K562 (cell line): ENCODE data around the gene KCNQ5. TPM values are rescaled to one million over a fixed set of nuclear protein-coding genes. Genes with fewer than 3 reads are reported as not detected.

Source experiments
- ATAC-seq: fragments of 200-7000 bp; cut with Tn5 transposase; 3 replicates; pipeline ENCODE4 v1.9.1; 2020; ENCODE audit warnings: moderate library complexity
- BruUV-seq: library from RNA; stranded (reverse); fragments of 400-500 nt; replicated peaks from 2 replicates; lab custom pipeline; 2021; lab: Mats Ljungman, UMichigan
- CTCF ChIA-PET: fragments of 300-600 bp; formaldehyde crosslinking; extraction: SDS; loops from one replicate; lab custom pipeline; 2021; ENCODE audit warnings: low intra/inter-chr PET ratio; lab: Yijun Ruan, JAX
- POLR2A ChIA-PET: fragments of 300-600, 350-650 bp; sonication (Branson Sonifier 250); formaldehyde crosslinking; extraction: SDS; loops from one replicate; lab custom pipeline; 2021; ENCODE audit warnings: antibody characterized with exemption, inconsistent platforms; lab: Yijun Ruan, JAX
- DNase-seq, 4 experiments: peaks; one replicate each; pipeline versions ENCODE4 v3.0.0 to v3.0.0-alpha.2; 2011 to 2018; ENCODE audit warnings: low spot score in 3 of 4, mixed read lengths in 3 of 4; ENCODE audit errors: extremely low read depth in 1 of 4
- FAIRE-seq: peaks from 2 replicates; lab custom pipeline; 2011; peaks lifted over from hg19 to GRCh38; lab: Jason Lieb, UNC
- H2AFZ ChIP-seq: 2 replicates; pipeline ENCODE4 v1.6.0; 2011; ENCODE audit warnings: low read depth, low read length, control low read depth, inconsistent platforms
- H3K27ac ChIP-seq: fragments of 200-600 bp; 3 replicates; pipeline ENCODE4 v1.8.0; 2011; ENCODE audit warnings: low read depth, mild to moderate bottlenecking, control low read depth, inconsistent platforms, low read length, moderate library complexity, mixed read lengths; ENCODE audit errors: extremely low read depth
- H3K27me3 ChIP-seq, 2 experiments: fragments of 300-600 bp in 1 of 2; 2 replicates in 1 of 2; 3 replicates in 1 of 2; pipeline versions ENCODE4 v1.6.0 to v1.8.0; 2011; ENCODE audit warnings: inconsistent platforms in 2 of 2, low read length in 2 of 2, mild to moderate bottlenecking in 1 of 2, mixed read lengths in 1 of 2, moderate library complexity in 1 of 2; ENCODE audit not compliant: control insufficient read depth in 2 of 2, insufficient read depth in 2 of 2
- H3K36me3 ChIP-seq: fragments of 300-600 bp; 3 replicates; pipeline ENCODE4 v1.8.0; 2011; ENCODE audit warnings: mild to moderate bottlenecking, low read length, inconsistent platforms; ENCODE audit not compliant: control insufficient read depth, insufficient read depth
- H3K4me1 ChIP-seq, 2 experiments: fragments of 200-600 bp in 1 of 2; replicated peaks in 1 of 2; 2 replicates in 1 of 2; 3 replicates in 1 of 2; pipeline versions ENCODE4 v1.5.1 to v1.8.0; 2011; ENCODE audit warnings: inconsistent platforms in 2 of 2, low read length in 2 of 2, mild to moderate bottlenecking in 1 of 2, mixed read lengths in 1 of 2, moderate library complexity in 1 of 2; ENCODE audit not compliant: control insufficient read depth in 2 of 2, insufficient read depth in 2 of 2
- H3K4me2 ChIP-seq: 2 replicates; pipeline ENCODE4 v1.6.1; 2011; ENCODE audit warnings: low read length, control low read depth, inconsistent platforms, mixed read lengths; ENCODE audit not compliant: insufficient read depth
- H3K4me3 ChIP-seq: fragments of 200-600 bp; sonication (generic), shearing (Covaris generic); 2 replicates; pipeline ENCODE4 v1.5.1; 2016; ENCODE audit warnings: control low read depth, inconsistent platforms
- H3K79me2 ChIP-seq: fragments of 200-600 bp; 3 replicates; pipeline ENCODE4 v1.8.0; 2011; ENCODE audit warnings: low read length, inconsistent platforms; ENCODE audit not compliant: control insufficient read depth, insufficient read depth
- H3K9ac ChIP-seq, 2 experiments: 2 replicates each; pipeline versions ENCODE4 v1.6.0 to v1.6.1; 2011; ENCODE audit warnings: low read depth in 2 of 2, low read length in 2 of 2, control low read depth in 1 of 2, inconsistent platforms in 1 of 2, mild to moderate bottlenecking in 1 of 2, mixed read lengths in 1 of 2; ENCODE audit not compliant: insufficient read depth in 1 of 2
- H3K9me1 ChIP-seq: one replicate; pipeline ENCODE4 v1.6.0; 2011; ENCODE audit warnings: inconsistent platforms, mild to moderate bottlenecking, low read length, moderate library complexity; ENCODE audit not compliant: control insufficient read depth, insufficient read depth
- H3K9me3 ChIP-seq: replicated peaks from 2 replicates; pipeline ENCODE4 v1.5.1; 2011; ENCODE audit warnings: low read depth, low read length, inconsistent platforms; ENCODE audit not compliant: control insufficient read depth, insufficient read depth
- H4K20me1 ChIP-seq: replicated peaks from 2 replicates; pipeline ENCODE4 v1.6.1; 2011; ENCODE audit warnings: low read length, inconsistent platforms, mixed read lengths; ENCODE audit not compliant: control insufficient read depth, insufficient read depth
- COPS2 ChIP-seq: fragments of 450-650 bp; conservative IDR thresholded peaks from 2 replicates; pipeline ENCODE4 v1.6.1; 2016; ENCODE audit warnings: mild to moderate bottlenecking, moderate library complexity
- KLF13 ChIP-seq: fragments of 450-650 bp; IDR thresholded peaks from 2 replicates; pipeline ENCODE4 v1.6.1; 2016; ENCODE audit warnings: missing genetic modification characterization, low read depth, mild to moderate bottlenecking, missing compliant biosample characterization, moderate library complexity, borderline replicate concordance
- NR2C1 ChIP-seq, 2 experiments: fragments of 450-650 bp; IDR thresholded peaks; 2 replicates each; pipeline ENCODE4 v1.6.1; 2017; ENCODE audit warnings: mild to moderate bottlenecking in 2 of 2, antibody characterized with exemption in 1 of 2, inconsistent platforms in 1 of 2, missing compliant biosample characterization in 1 of 2, missing genetic modification characterization in 1 of 2
- POLR3G ChIP-seq: IDR thresholded peaks from 2 replicates; pipeline ENCODE4 v1.6.1; 2011; ENCODE audit not compliant: insufficient read length, insufficient replicate concordance; ENCODE audit errors: extremely low read depth
- PYGO2 ChIP-seq: fragments of 450-650 bp; IDR thresholded peaks from 2 replicates; pipeline ENCODE4 v1.6.1; 2016; ENCODE audit warnings: mild to moderate bottlenecking, missing genetic modification characterization, moderate library complexity, missing compliant biosample characterization
- SAP30 ChIP-seq: fragments of 200-600 bp; sonication (generic); IDR thresholded peaks from 2 replicates; pipeline ENCODE4 v1.6.1; 2012; ENCODE audit warnings: borderline replicate concordance, low read depth, mild to moderate bottlenecking, moderate library complexity, low read length, control low read depth, inconsistent platforms; ENCODE audit not compliant: insufficient read depth, poor library complexity, severe bottlenecking
- SMARCA5 ChIP-seq: fragments of 450-650 bp; IDR thresholded peaks from 2 replicates; pipeline ENCODE4 v1.6.1; 2016
- ZNF584 ChIP-seq: fragments of 200-800 bp; sonication (Bioruptor generic); IDR thresholded peaks from 2 replicates; pipeline ENCODE4 v1.6.1; 2016; ENCODE audit warnings: low read depth, mild to moderate bottlenecking, missing genetic modification characterization, missing compliant biosample characterization
- in situ Hi-C: fragments of 300-500 bp; cut with MboI; formaldehyde crosslinking; loops from 4 replicates; pipeline ENCODE4 v1.15.0; 2018; ENCODE audit warnings: inconsistent platforms, mixed read lengths
- intact Hi-C: fragments of 100-400 bp; cut with micrococcal nuclease; formaldehyde crosslinking; loops from 2 replicates; pipeline ENCODE4 v1.14.2; 2022
- polyA plus RNA-seq, 8 experiments: library from polyadenylated mRNA; depleted of rRNA in 4 of 8; stranded (reverse) in 5 of 8; unstranded in 3 of 8; fragments of >200 nt; fragmentation: Nextera tagmentation in 2 of 8; fragmentation: Illumina TruSeq in 1 of 8; extraction: Ambion mirVana in 2 of 8; extraction: Trizol in 1 of 8; gene quantifications; 2 replicates each; pipeline versions ENCODE4 v1.2.1 to v1.2.3, GENCODE V29; 2011 to 2014; ENCODE audit warnings: inconsistent platforms in 1 of 8, missing spikeins in 1 of 8
- total RNA-seq, 7 experiments: library from RNA; depleted of rRNA in 6 of 7; stranded (reverse); fragments of >200 nt in 6 of 7; fragmentation: Illumina TruSeq in 2 of 7; extraction: Trizol in 2 of 7; gene quantifications; 2 replicates each; pipeline versions ENCODE4 v1.2.1 to v1.2.3, GENCODE V29; 2011 to 2021; ENCODE audit warnings: low replicate concordance in 1 of 7
- TF ChIP-seq, protein P1 (sequence below): sonication (generic); formaldehyde crosslinking; IDR thresholded peaks from 2 replicates; pipeline ENCODE4 v1.8.0; 2023; ENCODE audit warnings: missing genetic modification reagents, mild to moderate bottlenecking, borderline replicate concordance
- TF ChIP-seq, protein P2 (sequence below): fragments of 250-450 bp; sonication (Bioruptor Pico); IDR thresholded peaks from 2 replicates; pipeline ENCODE4 v1.5.0; 2020; ENCODE audit warnings: mild to moderate bottlenecking
- TF ChIP-seq, protein P3 (sequence below), 3 experiments: fragments of 200-800 bp in 1 of 3; fragments of 250-450 bp in 1 of 3; fragments of 450-650 bp in 1 of 3; sonication (Bioruptor Pico) in 1 of 3; sonication (Bioruptor generic) in 1 of 3; formaldehyde crosslinking in 1 of 3; IDR thresholded peaks; 2 replicates each; pipeline versions ENCODE4 v1.6.1 to v1.8.0; 2016 to 2022; ENCODE audit warnings: mild to moderate bottlenecking in 2 of 3, missing genetic modification characterization in 2 of 3, missing compliant biosample characterization in 1 of 3, moderate library complexity in 1 of 3

Gene KCNQ5
- total and polyA plus RNA-seq, 9 of the 15 experiments (the other 6 are each of a cell fraction or from before 2014, with no cell fraction given) = 0.31 to 5.9 (median 2.6) TPM

GRCh38 chr6:72640615-72640930 is 18.7 kb downstream of the KCNQ5 start:
- in situ Hi-C loops (no loop called here), intact Hi-C loops (no loop called here)
- Histone ChIP-seq H3K36me3 (no peaks in the 10 kb centered on the region), H3K4me3 (no peak overlapping the region), H3K9me1 (no peaks in the 10 kb centered on the region), H3K4me2 (no peak overlapping the region), H2AFZ (no peak overlapping the region), H3K9ac (no peak overlapping the region), H3K27me3 (no peaks in the 10 kb centered on the region), H4K20me1 (no peaks in the 10 kb centered on the region), H3K79me2 (no peaks in the 10 kb centered on the region), H3K4me1 (no peaks in the 10 kb centered on the region; a peak in 1 of 5 replicates), H3K9me3 (no peaks in the 10 kb centered on the region), H3K27ac (no peak overlapping the region)
- BruUV-seq = no TSS peak
- ATAC-seq (no peak), DNase-seq (no peak), FAIRE-seq (no peak)
- ChIA-PET POLR2A (interaction anchor here (1.1 kb wide), 1 partner anchor 14 kb away, joined by 3 read pairs; no protein-coding TSS in a partner anchor), CTCF (interaction anchor here (1.3 kb wide), 1 partner anchor 540 kb away, joined by 3 read pairs; no protein-coding TSS in a partner anchor)
- TF ChIP-seq, protein P1, sequence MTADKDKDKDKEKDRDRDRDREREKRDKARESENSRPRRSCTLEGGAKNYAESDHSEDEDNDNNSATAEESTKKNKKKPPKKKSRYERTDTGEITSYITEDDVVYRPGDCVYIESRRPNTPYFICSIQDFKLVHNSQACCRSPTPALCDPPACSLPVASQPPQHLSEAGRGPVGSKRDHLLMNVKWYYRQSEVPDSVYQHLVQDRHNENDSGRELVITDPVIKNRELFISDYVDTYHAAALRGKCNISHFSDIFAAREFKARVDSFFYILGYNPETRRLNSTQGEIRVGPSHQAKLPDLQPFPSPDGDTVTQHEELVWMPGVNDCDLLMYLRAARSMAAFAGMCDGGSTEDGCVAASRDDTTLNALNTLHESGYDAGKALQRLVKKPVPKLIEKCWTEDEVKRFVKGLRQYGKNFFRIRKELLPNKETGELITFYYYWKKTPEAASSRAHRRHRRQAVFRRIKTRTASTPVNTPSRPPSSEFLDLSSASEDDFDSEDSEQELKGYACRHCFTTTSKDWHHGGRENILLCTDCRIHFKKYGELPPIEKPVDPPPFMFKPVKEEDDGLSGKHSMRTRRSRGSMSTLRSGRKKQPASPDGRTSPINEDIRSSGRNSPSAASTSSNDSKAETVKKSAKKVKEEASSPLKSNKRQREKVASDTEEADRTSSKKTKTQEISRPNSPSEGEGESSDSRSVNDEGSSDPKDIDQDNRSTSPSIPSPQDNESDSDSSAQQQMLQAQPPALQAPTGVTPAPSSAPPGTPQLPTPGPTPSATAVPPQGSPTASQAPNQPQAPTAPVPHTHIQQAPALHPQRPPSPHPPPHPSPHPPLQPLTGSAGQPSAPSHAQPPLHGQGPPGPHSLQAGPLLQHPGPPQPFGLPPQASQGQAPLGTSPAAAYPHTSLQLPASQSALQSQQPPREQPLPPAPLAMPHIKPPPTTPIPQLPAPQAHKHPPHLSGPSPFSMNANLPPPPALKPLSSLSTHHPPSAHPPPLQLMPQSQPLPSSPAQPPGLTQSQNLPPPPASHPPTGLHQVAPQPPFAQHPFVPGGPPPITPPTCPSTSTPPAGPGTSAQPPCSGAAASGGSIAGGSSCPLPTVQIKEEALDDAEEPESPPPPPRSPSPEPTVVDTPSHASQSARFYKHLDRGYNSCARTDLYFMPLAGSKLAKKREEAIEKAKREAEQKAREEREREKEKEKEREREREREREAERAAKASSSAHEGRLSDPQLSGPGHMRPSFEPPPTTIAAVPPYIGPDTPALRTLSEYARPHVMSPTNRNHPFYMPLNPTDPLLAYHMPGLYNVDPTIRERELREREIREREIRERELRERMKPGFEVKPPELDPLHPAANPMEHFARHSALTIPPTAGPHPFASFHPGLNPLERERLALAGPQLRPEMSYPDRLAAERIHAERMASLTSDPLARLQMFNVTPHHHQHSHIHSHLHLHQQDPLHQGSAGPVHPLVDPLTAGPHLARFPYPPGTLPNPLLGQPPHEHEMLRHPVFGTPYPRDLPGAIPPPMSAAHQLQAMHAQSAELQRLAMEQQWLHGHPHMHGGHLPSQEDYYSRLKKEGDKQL = no peak
- TF ChIP-seq SMARCA5 (no peak), PYGO2 (tag) (no peak), NR2C1 (IDR thresholded peaks at IDR 0.05) (no peak), NR2C1 (tag; IDR thresholded peaks at IDR 0.05) (no peak), SAP30 (no peak), KLF13 (tag) (no peak), ZNF584 (CRISPR knock-in tag) (no peak), POLR3G (no peak), COPS2 (no peak)
- TF ChIP-seq, protein P2, sequence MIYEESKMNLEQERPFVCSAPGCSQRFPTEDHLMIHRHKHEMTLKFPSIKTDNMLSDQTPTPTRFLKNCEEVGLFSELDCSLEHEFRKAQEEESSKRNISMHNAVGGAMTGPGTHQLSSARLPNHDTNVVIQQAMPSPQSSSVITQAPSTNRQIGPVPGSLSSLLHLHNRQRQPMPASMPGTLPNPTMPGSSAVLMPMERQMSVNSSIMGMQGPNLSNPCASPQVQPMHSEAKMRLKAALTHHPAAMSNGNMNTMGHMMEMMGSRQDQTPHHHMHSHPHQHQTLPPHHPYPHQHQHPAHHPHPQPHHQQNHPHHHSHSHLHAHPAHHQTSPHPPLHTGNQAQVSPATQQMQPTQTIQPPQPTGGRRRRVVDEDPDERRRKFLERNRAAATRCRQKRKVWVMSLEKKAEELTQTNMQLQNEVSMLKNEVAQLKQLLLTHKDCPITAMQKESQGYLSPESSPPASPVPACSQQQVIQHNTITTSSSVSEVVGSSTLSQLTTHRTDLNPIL = no peak
- TF ChIP-seq, protein P3, sequence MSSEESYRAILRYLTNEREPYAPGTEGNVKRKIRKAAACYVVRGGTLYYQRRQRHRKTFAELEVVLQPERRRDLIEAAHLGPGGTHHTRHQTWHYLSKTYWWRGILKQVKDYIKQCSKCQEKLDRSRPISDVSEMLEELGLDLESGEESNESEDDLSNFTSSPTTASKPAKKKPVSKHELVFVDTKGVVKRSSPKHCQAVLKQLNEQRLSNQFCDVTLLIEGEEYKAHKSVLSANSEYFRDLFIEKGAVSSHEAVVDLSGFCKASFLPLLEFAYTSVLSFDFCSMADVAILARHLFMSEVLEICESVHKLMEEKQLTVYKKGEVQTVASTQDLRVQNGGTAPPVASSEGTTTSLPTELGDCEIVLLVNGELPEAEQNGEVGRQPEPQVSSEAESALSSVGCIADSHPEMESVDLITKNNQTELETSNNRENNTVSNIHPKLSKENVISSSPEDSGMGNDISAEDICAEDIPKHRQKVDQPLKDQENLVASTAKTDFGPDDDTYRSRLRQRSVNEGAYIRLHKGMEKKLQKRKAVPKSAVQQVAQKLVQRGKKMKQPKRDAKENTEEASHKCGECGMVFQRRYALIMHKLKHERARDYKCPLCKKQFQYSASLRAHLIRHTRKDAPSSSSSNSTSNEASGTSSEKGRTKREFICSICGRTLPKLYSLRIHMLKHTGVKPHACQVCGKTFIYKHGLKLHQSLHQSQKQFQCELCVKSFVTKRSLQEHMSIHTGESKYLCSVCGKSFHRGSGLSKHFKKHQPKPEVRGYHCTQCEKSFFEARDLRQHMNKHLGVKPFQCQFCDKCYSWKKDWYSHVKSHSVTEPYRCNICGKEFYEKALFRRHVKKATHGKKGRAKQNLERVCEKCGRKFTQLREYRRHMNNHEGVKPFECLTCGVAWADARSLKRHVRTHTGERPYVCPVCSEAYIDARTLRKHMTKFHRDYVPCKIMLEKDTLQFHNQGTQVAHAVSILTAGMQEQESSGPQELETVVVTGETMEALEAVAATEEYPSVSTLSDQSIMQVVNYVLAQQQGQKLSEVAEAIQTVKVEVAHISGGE (CRISPR knock-in tag; IDR thresholded peaks at IDR 0.05) = no peak
